Endodermal cell (in vitro differentiated cells): ENCODE results near the gene SF3A2. TPM values are rescaled to one million over a fixed set of nuclear protein-coding genes. Genes with fewer than 3 reads are reported as not detected.

Source experiments
- DNase-seq: peaks from one replicate; pipeline ENCODE4 v3.0.0-alpha.2; 2017
- H3K27ac ChIP-seq: 2 replicates; pipeline ENCODE4 v1.5.1; 2013; ENCODE audit warnings: mild to moderate bottlenecking, low read depth, low read length, moderate library complexity
- H3K27me3 ChIP-seq: 2 replicates; pipeline ENCODE4 v1.6.1; 2013; ENCODE audit warnings: mild to moderate bottlenecking, low read length, moderate library complexity; ENCODE audit not compliant: insufficient read depth, control insufficient read depth, poor library complexity, severe bottlenecking
- H3K36me3 ChIP-seq: 2 replicates; pipeline ENCODE4 v1.7.0; 2013; ENCODE audit warnings: mild to moderate bottlenecking, low read length, moderate library complexity; ENCODE audit not compliant: control insufficient read depth, insufficient read depth
- H3K4me1 ChIP-seq: one replicate; pipeline ENCODE4 v1.7.0; 2013; ENCODE audit warnings: low read length; ENCODE audit not compliant: control insufficient read depth, insufficient read depth
- H3K4me3 ChIP-seq: 2 replicates; pipeline ENCODE4 v1.5.1; 2013; ENCODE audit warnings: mild to moderate bottlenecking, low read length, moderate library complexity
- H3K9ac ChIP-seq: 2 replicates; pipeline ENCODE4 v1.6.1; 2013; ENCODE audit warnings: mild to moderate bottlenecking, low read length, moderate library complexity; ENCODE audit not compliant: poor library complexity, severe bottlenecking; ENCODE audit errors: extremely low read depth
- H3K9me3 ChIP-seq: 2 replicates; pipeline ENCODE4 v1.6.1; 2013; ENCODE audit warnings: mild to moderate bottlenecking, low read length, moderate library complexity; ENCODE audit not compliant: control insufficient read depth
- H3K27ac Mint-ChIP-seq: 2 replicates; pipeline ENCODE4 v1.8.0; 2020; ENCODE audit warnings: mixed read lengths
- H3K27me3 Mint-ChIP-seq: 2 replicates; pipeline ENCODE4 v1.8.0; 2021; ENCODE audit warnings: mild to moderate bottlenecking, mixed read lengths; ENCODE audit not compliant: insufficient read depth
- H3K36me3 Mint-ChIP-seq: 2 replicates; pipeline ENCODE4 v1.8.0; 2020; ENCODE audit warnings: low read depth, mixed read lengths
- H3K4me1 Mint-ChIP-seq: 2 replicates; pipeline ENCODE4 v1.8.0; 2020; ENCODE audit warnings: mixed read lengths
- H3K4me3 Mint-ChIP-seq: 2 replicates; pipeline ENCODE4 v1.8.0; 2020; ENCODE audit warnings: mild to moderate bottlenecking, moderate library complexity, mixed read lengths
- H3K9me3 Mint-ChIP-seq: 2 replicates; pipeline ENCODE4 v1.8.0; 2020; ENCODE audit warnings: mild to moderate bottlenecking, mixed read lengths
- CTCF ChIP-seq: fragments of 200-600 bp; sonication (generic); conservative IDR thresholded peaks from 2 replicates; pipeline ENCODE4 v1.5.0; 2021; ENCODE audit warnings: antibody characterized with exemption, mild to moderate bottlenecking
- WGBS, 2 experiments: methylation state at CpG; one replicate each; pipeline versions ENCODE4 v1.1.5 to v1.1.7; 2013; ENCODE audit warnings: missing lambda C conversion rate in 2 of 2, mixed read lengths in 1 of 2; ENCODE audit not compliant: insufficient coverage in 1 of 2, insufficient read length in 1 of 2; 5-methylcytosine and 5-hydroxymethylcytosine counted together
- total RNA-seq, 2 donors: library from RNA; stranded (reverse); fragmentation: NEBNext Ultra II Directional in 1 of 2; extraction: Animal tissue kit (Norgen Biotek cat#: 25700) in 1 of 2; gene quantifications; 2 replicates in 1 of 2; 3 replicates in 1 of 2; pipeline ENCODE4 v1.2.1, GENCODE V29; 2021

The SF3A2 gene
- total RNA-seq, 2 donors from 2014 or later, result 126 to 132 TPM

- no peaks in the 10 kb centered on the region for H3K4me1 ChIP-seq
- H3K9ac ChIP-seq, result no peak overlapping the region
- Mint-ChIP-seq H3K27ac (no peak overlapping the region), H3K27me3 (no peaks in the 10 kb centered on the region), H3K4me1 (no peaks in the 10 kb centered on the region), H3K36me3 (peaks cover 46% of the 10 kb centered on the region), H3K4me3 (no peak overlapping the region), H3K9me3 (no peaks in the 10 kb centered on the region)
- no peaks in the 10 kb centered on the region for H3K9me3 ChIP-seq
- H3K4me3 ChIP-seq, result no peak overlapping the region
- no peak for TF ChIP-seq CTCF
- 95 to 98% methylated on average over 34 to 43 of the region's 43 CpGs for WGBS, 2 experiments
- DNase-seq, result no peak
- H3K27ac ChIP-seq, result no peak overlapping the region
- H3K36me3 ChIP-seq, result peaks cover 43% of the 10 kb centered on the region
- no peaks in the 10 kb centered on the region for H3K27me3 ChIP-seq
Measured at GRCh38 chr19:2216361-2217225, 20.0 kb upstream of the SF3A2 start.

DNA sequence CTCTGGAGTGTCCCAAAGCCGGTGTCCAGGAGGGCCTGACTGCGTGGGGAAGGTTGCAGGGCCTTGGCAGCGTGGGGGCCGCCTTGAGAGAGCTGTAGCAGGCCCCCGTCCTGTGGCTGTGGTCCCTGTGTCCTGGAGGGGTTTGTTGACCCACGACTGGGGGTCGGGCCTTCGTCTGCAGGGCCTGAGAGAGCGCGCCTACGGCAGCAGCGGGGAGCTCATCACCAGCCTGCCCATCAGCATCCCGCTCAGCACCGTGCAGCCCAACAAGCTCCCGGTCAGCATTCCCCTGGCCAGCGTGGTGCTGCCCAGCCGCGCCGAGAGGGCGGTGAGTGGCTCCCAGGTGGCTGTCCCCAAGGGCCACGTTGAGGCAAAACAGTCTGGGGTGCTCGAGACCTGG, 19.0 kb upstream of the SF3A2 start:
- Mint-ChIP-seq H3K4me1 (no peaks in the 10 kb centered on the region), H3K36me3 (peaks cover 40% of the 10 kb centered on the region), H3K27me3 (no peaks in the 10 kb centered on the region), H3K4me3 (no peak overlapping the region), H3K27ac (no peak overlapping the region), H3K9me3 (no peaks in the 10 kb centered on the region)
- Histone ChIP-seq H3K9ac (no peak overlapping the region), H3K27ac (no peak overlapping the region), H3K4me3 (no peak overlapping the region), H3K36me3 (peaks cover 35% of the 10 kb centered on the region), H3K27me3 (no peaks in the 10 kb centered on the region), H3K9me3 (no peaks in the 10 kb centered on the region), H3K4me1 (no peaks in the 10 kb centered on the region)
- DNase-seq, result no peak
- 96 to 99% methylated on average over 16 to 22 of the region's 22 CpGs for WGBS, 2 experiments
- no peak for TF ChIP-seq CTCF

- Mint-ChIP-seq H3K9me3 (no peaks in the 10 kb centered on the region), H3K36me3 (peaks cover 48% of the 10 kb centered on the region), H3K4me3 (no peak overlapping the region), H3K27ac (no peak overlapping the region), H3K27me3 (no peaks in the 10 kb centered on the region), H3K4me1 (no peaks in the 10 kb centered on the region)
- Histone ChIP-seq H3K36me3 (peaks cover 31% of the 10 kb centered on the region), H3K9ac (no peak overlapping the region), H3K4me3 (no peak overlapping the region), H3K9me3 (no peaks in the 10 kb centered on the region), H3K4me1 (no peaks in the 10 kb centered on the region), H3K27ac (no peak overlapping the region), H3K27me3 (no peaks in the 10 kb centered on the region)
- TF ChIP-seq CTCF, result no peak
- no peak for DNase-seq
- WGBS, 2 experiments, result 97 to 99% methylated on average over 17 to 21 of the region's 21 CpGs
Measured at GRCh38 chr19:2219726-2220125, 16.9 kb upstream of the SF3A2 start.
